ENCODE measurements around the gene MICOS13.

MICOS13 gene

DNA sequence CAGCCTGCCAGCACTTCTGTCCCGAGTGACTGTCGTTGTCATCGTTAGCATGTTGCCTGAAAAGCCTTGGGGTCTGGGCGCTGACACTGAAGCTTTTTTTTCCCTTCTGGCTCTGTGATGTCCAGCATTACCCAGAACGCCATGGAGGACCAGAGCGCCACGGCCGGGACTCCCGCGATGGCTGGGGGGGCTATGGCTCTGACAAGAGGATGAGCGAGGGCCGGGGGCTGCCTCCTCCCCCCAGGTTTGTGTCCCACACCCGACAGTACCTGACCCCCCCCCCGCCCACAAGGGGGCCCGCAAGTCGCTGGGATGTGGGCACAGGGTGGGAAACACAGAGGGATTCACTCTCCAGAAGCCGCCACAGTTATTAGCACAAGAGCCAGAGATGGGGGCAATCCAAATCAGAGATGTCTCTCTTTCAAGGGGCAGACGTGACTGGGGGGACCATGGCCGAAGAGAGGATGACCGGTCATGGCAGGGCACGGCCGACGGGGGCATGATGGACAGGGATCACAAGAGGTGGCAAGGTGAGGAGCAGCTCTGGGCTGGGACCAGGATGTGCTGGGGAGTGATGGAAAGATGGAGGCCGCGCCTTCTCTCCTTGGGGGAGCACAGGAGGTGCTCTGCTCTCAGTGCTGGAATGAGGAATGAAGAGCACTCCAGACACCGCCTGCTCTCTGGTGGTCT is 13.2 kb downstream of the MICOS13 start:
- no peak for DNase-seq

DNA sequence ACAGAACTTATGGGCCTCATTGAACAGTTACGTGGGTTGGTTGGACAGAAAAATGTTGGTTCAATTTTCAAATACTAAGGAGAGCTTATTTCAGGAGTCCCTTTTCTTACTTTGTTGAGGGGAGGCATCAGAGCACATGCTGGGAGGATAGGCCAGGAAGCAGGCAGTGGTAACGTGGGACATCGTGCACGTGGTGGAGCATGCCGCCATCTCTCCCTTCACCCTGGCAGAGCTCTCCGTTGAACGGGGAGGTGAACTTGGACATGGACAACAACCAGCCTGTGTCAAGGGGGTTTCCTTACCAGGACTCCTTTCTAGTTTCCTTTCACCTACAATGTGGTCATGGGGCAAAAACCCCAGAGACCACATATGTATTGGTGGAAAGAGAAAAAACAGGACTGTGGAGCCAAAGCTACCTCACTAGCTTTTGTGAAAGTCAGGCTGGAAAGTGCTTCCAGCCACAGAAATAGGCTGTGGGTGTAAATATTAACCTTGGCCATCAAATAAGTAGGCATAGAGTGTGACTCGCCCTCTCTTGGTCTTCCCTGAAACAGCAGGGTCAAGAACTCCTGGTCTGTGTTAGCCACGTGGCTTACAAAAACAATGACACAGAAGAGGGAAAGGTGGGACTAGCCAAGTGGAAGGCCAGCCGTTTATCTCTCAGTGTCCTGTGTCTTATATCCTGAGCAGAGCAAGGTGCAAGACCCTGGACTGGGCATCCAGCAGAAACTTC is 14.4 kb downstream of the MICOS13 start:
- DNase-seq = no peak

DNA sequence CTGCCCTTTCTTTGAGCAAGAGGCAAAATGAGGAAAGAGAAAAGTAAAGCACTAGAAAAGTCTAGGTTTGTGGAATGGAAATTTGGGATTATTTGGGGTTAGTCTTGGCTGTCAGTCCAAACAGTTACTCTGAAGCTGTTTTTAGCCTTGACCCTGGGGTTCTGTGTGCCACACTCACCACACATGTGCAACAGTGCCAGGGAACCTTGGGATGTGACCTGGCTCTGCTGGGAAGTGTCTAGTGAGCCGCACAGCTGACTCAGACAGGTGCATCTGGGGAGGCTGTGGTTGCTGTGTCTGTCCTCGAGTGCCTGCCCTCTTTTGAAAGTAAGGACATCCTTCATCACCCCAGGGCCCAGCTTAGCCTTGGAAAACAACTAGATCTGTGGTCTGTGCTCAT is 15.8 kb downstream of the MICOS13 start:
- DNase-seq = no peak

DNA sequence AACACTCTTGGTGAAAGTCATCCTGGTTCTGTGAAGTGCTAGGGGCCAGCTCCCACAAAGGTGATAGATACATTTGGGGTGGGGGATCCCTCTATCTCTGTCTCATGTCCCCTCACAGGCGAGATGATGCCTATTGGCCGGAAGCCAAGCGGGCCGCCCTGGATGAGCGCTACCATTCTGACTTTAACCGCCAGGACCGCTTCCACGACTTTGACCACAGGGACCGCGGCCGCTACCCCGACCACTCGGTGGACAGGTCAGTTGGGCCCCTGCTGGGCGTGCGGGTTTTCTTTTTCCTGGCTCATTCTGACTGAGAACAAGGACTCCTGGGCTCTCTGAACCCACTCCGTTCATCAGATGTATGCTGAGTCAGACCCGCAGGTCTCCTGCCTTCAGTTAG is 16.4 kb downstream of the MICOS13 start:
- DNase-seq = no peak

GRCh38 chr19:5661483-5661882 is 18.8 kb downstream of the MICOS13 start:
- no peak for DNase-seq

- DNase-seq = no peak
Measured at GRCh38 chr19:5655412-5655811, 24.9 kb downstream of the MICOS13 start.

GRCh38 chr19:5654931-5655330 is 25.4 kb downstream of the MICOS13 start:
- DNase-seq = no peak

- no peak for DNase-seq
Measured at GRCh38 chr19:5652261-5652660, 28.1 kb downstream of the MICOS13 start.

DNA sequence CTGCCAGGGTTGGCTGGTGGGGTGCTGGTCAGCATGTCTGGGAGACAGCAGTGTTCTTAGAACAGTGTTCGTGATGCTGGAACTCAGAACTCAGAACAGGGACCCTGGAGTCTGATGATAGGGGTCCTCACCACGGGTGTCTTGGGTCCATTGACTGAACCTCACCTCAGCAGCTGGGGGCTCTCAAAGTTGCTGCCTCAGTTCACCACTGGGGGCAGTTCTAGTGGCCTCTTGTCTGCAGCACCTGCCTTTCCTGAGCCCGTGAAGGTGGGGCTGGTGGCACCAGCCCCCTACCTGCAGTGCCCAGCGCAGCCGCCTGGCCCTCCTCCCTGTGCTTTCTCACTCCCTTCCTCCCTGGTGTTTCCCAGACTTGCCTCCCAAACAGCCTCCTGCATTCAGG is 29.0 kb downstream of the MICOS13 start:
- DNase-seq = no peak

DNA sequence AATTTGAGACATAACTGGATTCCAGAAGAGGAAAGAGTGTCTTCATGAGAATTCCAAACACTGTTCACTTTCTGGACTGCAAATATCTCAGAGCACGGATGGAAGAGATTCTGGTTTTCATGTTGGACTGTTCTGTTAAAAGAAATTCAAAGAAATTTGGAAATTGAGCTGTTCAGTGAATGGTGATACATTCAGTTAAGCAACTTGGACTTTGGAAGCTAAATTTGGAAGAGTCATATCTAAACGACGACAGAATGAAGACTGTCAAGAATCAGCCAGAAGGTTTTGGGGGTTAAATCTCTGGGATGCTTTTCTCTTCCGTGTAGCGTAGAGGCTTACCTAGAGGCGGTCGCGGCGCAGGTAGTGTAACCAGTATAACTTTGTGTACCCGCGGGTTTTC is 31.9 kb downstream of the MICOS13 start:
- DNase-seq = no peak

DNA sequence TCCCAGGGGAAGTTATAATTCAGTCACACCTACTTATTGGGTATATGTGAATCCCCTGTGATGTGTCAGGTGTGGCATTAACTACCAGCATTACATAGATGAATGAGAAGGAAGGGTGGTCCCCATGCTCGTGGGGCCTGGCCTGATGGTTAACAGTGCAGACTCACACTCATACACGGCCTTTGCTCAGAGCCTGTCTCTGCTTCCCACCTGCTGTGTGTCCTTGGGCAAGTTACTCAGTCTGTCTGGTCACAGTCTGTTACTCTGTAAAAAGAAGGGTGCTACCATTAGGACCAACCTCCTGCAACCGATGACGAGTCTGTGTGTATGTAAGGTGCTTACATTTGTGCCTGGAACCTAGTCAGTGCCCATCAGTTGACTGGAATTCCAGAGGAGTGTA is 33.6 kb downstream of the MICOS13 start:
- DNase-seq = no peak

GRCh38 chr19:5645409-5645808 is 34.9 kb downstream of the MICOS13 start:
- DNase-seq = no peak

- DNase-seq = no peak
Measured at GRCh38 chr19:5644037-5644436, 36.3 kb downstream of the MICOS13 start.

DNA sequence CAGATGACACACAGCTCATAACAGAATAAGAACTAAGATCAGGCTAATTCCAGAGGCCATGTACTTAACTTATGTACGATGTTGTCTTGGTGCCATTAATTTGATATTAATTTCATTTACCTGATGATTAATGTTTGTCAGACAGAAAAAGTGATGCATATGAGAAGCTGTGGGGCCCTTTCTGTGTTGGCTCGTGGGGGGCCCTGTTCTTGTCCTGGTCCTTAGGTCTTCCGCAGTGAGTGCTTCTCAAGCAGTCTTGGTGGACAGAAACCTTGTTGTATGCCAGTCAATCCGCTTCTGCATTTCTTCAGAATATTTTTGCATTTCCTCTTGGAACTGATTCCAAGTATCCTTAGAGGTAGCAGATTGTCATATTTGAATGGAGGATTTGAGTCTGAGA is 37.3 kb downstream of the MICOS13 start:
- no peak for DNase-seq

GRCh38 chr19:5642204-5642603 is 38.1 kb downstream of the MICOS13 start:
- no peak for DNase-seq

DNA sequence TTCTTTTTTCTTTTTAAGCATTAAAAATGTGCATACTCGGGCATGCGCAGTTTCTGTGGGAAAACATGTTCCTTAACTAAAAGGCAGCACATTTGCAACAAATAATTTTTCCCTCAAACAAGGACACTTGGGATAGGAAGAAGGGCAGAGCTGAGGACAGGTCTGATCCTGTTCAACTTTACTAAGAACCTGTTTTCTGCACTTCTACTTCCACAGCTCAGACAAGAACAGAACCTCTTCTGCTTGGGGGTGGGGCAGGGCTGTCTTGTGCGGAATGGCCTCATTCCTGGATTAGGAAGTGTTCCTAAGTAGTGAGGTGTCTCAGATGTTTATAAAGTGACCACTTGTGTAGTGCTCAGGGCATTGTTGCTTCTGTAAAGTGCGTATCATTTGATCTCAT is 39.1 kb downstream of the MICOS13 start:
- no peak for DNase-seq

GRCh38 chr19:5637971-5638370 is 42.3 kb downstream of the MICOS13 start:
- DNase-seq = no peak

GRCh38 chr19:5635427-5635826 is 44.9 kb downstream of the MICOS13 start:
- no peak for DNase-seq

DNA sequence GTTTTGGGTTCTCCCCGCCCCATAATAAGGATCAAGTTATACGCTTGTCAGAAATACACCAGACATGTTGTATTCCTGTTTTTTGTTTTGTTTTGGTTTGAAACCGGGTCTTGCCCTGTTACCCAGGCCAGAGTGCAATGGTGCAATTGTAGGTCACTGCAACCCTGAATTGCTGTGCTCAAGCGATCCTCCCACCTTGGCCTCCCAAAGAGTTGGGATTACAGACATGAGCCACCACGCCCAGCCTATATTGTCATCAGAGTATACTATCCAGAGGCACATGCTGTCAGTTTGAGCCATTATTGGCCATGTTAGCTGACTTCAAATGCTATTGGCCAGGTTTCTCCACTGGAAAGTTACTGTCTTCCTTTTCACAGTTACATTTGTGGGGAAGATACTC is 47.7 kb downstream of the MICOS13 start:
- no peak for DNase-seq

DNA sequence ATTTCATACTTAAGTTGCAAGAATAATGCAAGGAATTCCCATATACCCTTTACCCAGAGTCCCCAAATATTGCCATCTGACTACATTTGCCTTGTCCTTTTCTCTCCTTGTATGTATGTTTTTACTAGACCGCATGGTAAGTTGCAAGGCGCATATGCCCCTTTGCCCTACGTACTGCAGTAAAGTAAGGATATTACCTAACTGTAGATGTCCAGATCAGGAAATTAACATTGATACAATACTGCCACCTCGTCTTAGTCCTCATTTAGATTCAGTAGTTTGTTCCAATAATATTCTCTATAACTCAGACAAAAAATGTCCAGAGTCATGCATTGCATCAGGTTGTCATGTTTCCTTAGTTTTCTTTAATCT is 48.1 kb downstream of the MICOS13 start:
- no peak for DNase-seq

GRCh38 chr19:5631567-5632240 is 48.6 kb downstream of the MICOS13 start:
- DNase-seq = no peak

- no peak for DNase-seq
Measured at GRCh38 chr19:5628919-5629481, 51.3 kb downstream of the MICOS13 start.

GRCh38 chr19:5628461-5628860 is 51.9 kb downstream of the MICOS13 start:
- DNase-seq = no peak
